Caco-2 (cell line): ENCODE data around the gene PLCB2. TPM values are rescaled to one million over a fixed set of nuclear protein-coding genes. Genes with fewer than 3 reads are reported as not detected.

Experiments
- BruUV-seq: library from RNA; stranded (reverse); fragments of 400-500 nt; replicated peaks from 2 replicates; lab custom pipeline; 2021; lab: Mats Ljungman, UMichigan
- CTCF ChIA-PET: fragments of 300-600 bp; sonication (Branson Sonifier 250); formaldehyde crosslinking; loops from one replicate; lab custom pipeline; 2022; ENCODE audit warnings: antibody characterized with exemption; lab: Charles Lee
- POLR2A ChIA-PET: fragments of 300-600 bp; sonication (Branson Sonifier 250); formaldehyde crosslinking; loops from one replicate; lab custom pipeline; 2022; ENCODE audit warnings: antibody characterized with exemption; lab: Charles Lee
- DNase-seq, 2 experiments: peaks; one replicate each; pipeline versions ENCODE4 v3.0.0 to v3.0.0-alpha.2; 2020 to 2022
- H3K27me3 ChIP-seq: replicated peaks from 2 replicates; pipeline ENCODE4 v1.6.0; 2011; ENCODE audit warnings: low read length; ENCODE audit not compliant: control insufficient read depth, insufficient read depth
- H3K36me3 ChIP-seq: 2 replicates; pipeline ENCODE4 v1.5.1; 2011; ENCODE audit warnings: low read length; ENCODE audit not compliant: control insufficient read depth, insufficient read depth
- H3K4me1 ChIP-seq: fragments of 250-450 bp; sonication (Bioruptor Pico); 2 replicates; pipeline ENCODE4 v1.5.1; 2020; ENCODE audit warnings: mild to moderate bottlenecking
- H3K4me3 ChIP-seq: 2 replicates; pipeline ENCODE4 v1.5.1; 2011; ENCODE audit warnings: low read depth, mild to moderate bottlenecking, control low read depth, low read length
- H3K9me3 ChIP-seq: fragments of 250-450 bp; sonication (Bioruptor Pico); 2 replicates; pipeline ENCODE4 v1.5.1; 2020; ENCODE audit warnings: mild to moderate bottlenecking, moderate library complexity
- H3K27ac Mint-ChIP-seq: one replicate; pipeline ENCODE4 v1.8.0; 2022; ENCODE audit warnings: mixed read lengths; ENCODE audit not compliant: unreplicated experiment
- H3K27me3 Mint-ChIP-seq: one replicate; pipeline ENCODE4 v1.8.0; 2022; ENCODE audit warnings: mixed read lengths; ENCODE audit not compliant: insufficient read depth, unreplicated experiment
- H3K36me3 Mint-ChIP-seq: one replicate; pipeline ENCODE4 v1.8.0; 2022; ENCODE audit warnings: mild to moderate bottlenecking, mixed read lengths; ENCODE audit not compliant: insufficient read depth, unreplicated experiment
- H3K4me1 Mint-ChIP-seq: one replicate; pipeline ENCODE4 v1.8.0; 2022; ENCODE audit warnings: low read depth, mixed read lengths; ENCODE audit not compliant: unreplicated experiment
- H3K4me3 Mint-ChIP-seq: one replicate; pipeline ENCODE4 v1.8.0; 2022; ENCODE audit warnings: mild to moderate bottlenecking, moderate library complexity, mixed read lengths; ENCODE audit not compliant: unreplicated experiment
- H3K9me3 Mint-ChIP-seq: one replicate; pipeline ENCODE4 v1.8.0; 2022; ENCODE audit warnings: mixed read lengths; ENCODE audit not compliant: unreplicated experiment
- intact Hi-C: fragments of 100-400 bp; cut with micrococcal nuclease; formaldehyde crosslinking; loops from one replicate; pipeline ENCODE4 v1.10.0; 2022; ENCODE audit not compliant: unreplicated experiment
- total RNA-seq: library from RNA; stranded (reverse); gene quantifications from 2 replicates; pipeline ENCODE4 v1.2.3, GENCODE V29; 2022
- TF ChIP-seq, protein P1 (sequence below), 2 experiments: fragments of 200-600 bp in 1 of 2; IDR thresholded peaks; 1 replicate in 1 of 2; 2 replicates in 1 of 2; pipeline versions ENCODE4 v1.5.1 to v1.8.0; 2011 to 2022; ENCODE audit warnings: antibody characterized with exemption in 1 of 2, control low read depth in 1 of 2, inconsistent platforms in 1 of 2, low read depth in 1 of 2, low read length in 1 of 2, mild to moderate bottlenecking in 1 of 2, moderate library complexity in 1 of 2; ENCODE audit not compliant: insufficient read depth in 1 of 2, severe bottlenecking in 1 of 2, unreplicated experiment in 1 of 2

The PLCB2 gene
- total RNA-seq, 1 experiment from 2014 or later = 4.7 TPM

- no peaks in the 10 kb centered on the region for H3K4me1 Mint-ChIP-seq
- H3K4me1 ChIP-seq = no peaks in the 10 kb centered on the region
- H3K4me3 Mint-ChIP-seq = no peak overlapping the region
- H3K27me3 ChIP-seq = no peaks in the 10 kb centered on the region
- H3K27me3 Mint-ChIP-seq = peaks cover 12% of the 10 kb centered on the region
- H3K27ac Mint-ChIP-seq = no peak overlapping the region
- H3K9me3 ChIP-seq = no peaks in the 10 kb centered on the region
- no peaks in the 10 kb centered on the region for H3K36me3 ChIP-seq
- no peaks in the 10 kb centered on the region for H3K36me3 Mint-ChIP-seq
- ChIA-PET POLR2A (interaction anchor here (0.5 kb wide), 1 partner anchor 226 kb away, joined by 3 read pairs; no protein-coding TSS in a partner anchor), CTCF (interaction anchor here (1.3 kb wide), 1 partner anchor 24 kb away, joined by 5 read pairs; no protein-coding TSS in a partner anchor)
- no peak overlapping the region for H3K4me3 ChIP-seq
- TF ChIP-seq, protein P1, sequence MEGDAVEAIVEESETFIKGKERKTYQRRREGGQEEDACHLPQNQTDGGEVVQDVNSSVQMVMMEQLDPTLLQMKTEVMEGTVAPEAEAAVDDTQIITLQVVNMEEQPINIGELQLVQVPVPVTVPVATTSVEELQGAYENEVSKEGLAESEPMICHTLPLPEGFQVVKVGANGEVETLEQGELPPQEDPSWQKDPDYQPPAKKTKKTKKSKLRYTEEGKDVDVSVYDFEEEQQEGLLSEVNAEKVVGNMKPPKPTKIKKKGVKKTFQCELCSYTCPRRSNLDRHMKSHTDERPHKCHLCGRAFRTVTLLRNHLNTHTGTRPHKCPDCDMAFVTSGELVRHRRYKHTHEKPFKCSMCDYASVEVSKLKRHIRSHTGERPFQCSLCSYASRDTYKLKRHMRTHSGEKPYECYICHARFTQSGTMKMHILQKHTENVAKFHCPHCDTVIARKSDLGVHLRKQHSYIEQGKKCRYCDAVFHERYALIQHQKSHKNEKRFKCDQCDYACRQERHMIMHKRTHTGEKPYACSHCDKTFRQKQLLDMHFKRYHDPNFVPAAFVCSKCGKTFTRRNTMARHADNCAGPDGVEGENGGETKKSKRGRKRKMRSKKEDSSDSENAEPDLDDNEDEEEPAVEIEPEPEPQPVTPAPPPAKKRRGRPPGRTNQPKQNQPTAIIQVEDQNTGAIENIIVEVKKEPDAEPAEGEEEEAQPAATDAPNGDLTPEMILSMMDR (IDR thresholded peaks at IDR 0.05; ENCODE audit: insufficient read depth in 1 of 2, low read depth in 1 of 2, low read length in 1 of 2, severe bottlenecking in 1 of 2, unreplicated experiment in 1 of 2) = no peak
- intact Hi-C loops = no loop called here
- BruUV-seq = no TSS peak
- DNase-seq = no peak
- no peaks in the 10 kb centered on the region for H3K9me3 Mint-ChIP-seq
Measured at GRCh38 chr15:40313531-40314398, 6.0 kb upstream of the PLCB2 start.

- TF ChIP-seq, protein P1 (IDR thresholded peaks at IDR 0.05; ENCODE audit: insufficient read depth in 1 of 2, low read depth in 1 of 2, low read length in 1 of 2, severe bottlenecking in 1 of 2, unreplicated experiment in 1 of 2) = no peak
- intact Hi-C loops = no loop called here
- no peaks in the 10 kb centered on the region for H3K4me1 ChIP-seq
- ChIA-PET POLR2A (no interaction called here), CTCF (interaction anchor here (1.3 kb wide), 1 partner anchor 25 kb away, joined by 5 read pairs; no protein-coding TSS in a partner anchor)
- H3K4me3 ChIP-seq = no peak overlapping the region
- no peak for DNase-seq
- H3K36me3 Mint-ChIP-seq = no peaks in the 10 kb centered on the region
- H3K4me1 Mint-ChIP-seq = no peaks in the 10 kb centered on the region
- H3K36me3 ChIP-seq = no peaks in the 10 kb centered on the region
- no peaks in the 10 kb centered on the region for H3K9me3 ChIP-seq
- H3K4me3 Mint-ChIP-seq = no peak overlapping the region
- no peaks in the 10 kb centered on the region for H3K9me3 Mint-ChIP-seq
- H3K27me3 ChIP-seq = no peaks in the 10 kb centered on the region
- H3K27me3 Mint-ChIP-seq = peaks cover 12% of the 10 kb centered on the region
- BruUV-seq = no TSS peak
- no peak overlapping the region for H3K27ac Mint-ChIP-seq
Measured at GRCh38 chr15:40312370-40313158, 4.8 kb upstream of the PLCB2 start.

GRCh38 chr15:40310993-40311392 is 3.3 kb upstream of the PLCB2 start:
- intact Hi-C loops = loop anchor here (1.0 kb wide), 2 partner anchors 9 to 32 kb away; no protein-coding TSS in a partner anchor
- H3K36me3 Mint-ChIP-seq = no peaks in the 10 kb centered on the region
- H3K27me3 ChIP-seq = no peaks in the 10 kb centered on the region

More at GRCh38 chr15:40310993-40311392, 3.3 kb upstream of the PLCB2 start:
- no TSS peak for BruUV-seq
- Mint-ChIP-seq H3K4me3 (no peak overlapping the region), H3K4me1 (no peaks in the 10 kb centered on the region), H3K27me3 (peaks cover 9% of the 10 kb centered on the region), H3K9me3 (no peaks in the 10 kb centered on the region), H3K27ac (no peak overlapping the region)
- Histone ChIP-seq H3K4me1 (no peaks in the 10 kb centered on the region), H3K9me3 (no peaks in the 10 kb centered on the region), H3K4me3 (no peak overlapping the region), H3K36me3 (no peaks in the 10 kb centered on the region)
- DNase-seq = no peak
- POLR2A ChIA-PET = no interaction called here
- TF ChIP-seq, protein P1 (IDR thresholded peaks at IDR 0.05; ENCODE audit: insufficient read depth in 1 of 2, low read depth in 1 of 2, low read length in 1 of 2, severe bottlenecking in 1 of 2, unreplicated experiment in 1 of 2) = no peak
- CTCF ChIA-PET = interaction anchor here (0.9 to 4.2 kb wide), 4 partner anchors 22 to 111 kb away, joined by 4 to 34 read pairs (median 6); no protein-coding TSS in a partner anchor
